CD8-positive, alpha-beta memory T cell (primary cell): ENCODE measurements around the gene TMEM167B. TPM values are rescaled to one million over a fixed set of nuclear protein-coding genes. Genes with fewer than 3 reads are reported as not detected.

Experiments used
- polyA plus RNA-seq: library from polyadenylated mRNA; unstranded; fragments of 300-500 nt; fragmentation: Illumina TruSeq; gene quantifications from one replicate; pipeline ENCODE4 v1.2.3, GENCODE V29; 2021
- total RNA-seq, 2 experiments: library from RNA; stranded (reverse); gene quantifications; one replicate each; pipeline ENCODE4 v1.2.3, GENCODE V29; 2021

TMEM167B gene
- total and polyA plus RNA-seq, 3 experiments from 2014 or later, result 30.3 to 38.2 (median 36.6) TPM

Other genes with a start within 250 kb of the TMEM167B start
- gene AKNAD1, start 233.7 kb upstream of the TMEM167B start, total RNA-seq, result not detected
- not detected for gene AKNAD1, start 233.7 kb upstream of the TMEM167B start, polyA plus RNA-seq
- 1 to 10 TPM; 6.0 to 7.5 TPM for gene GPSM2, start 213.8 kb upstream of the TMEM167B start, total RNA-seq
- gene GPSM2, start 213.8 kb upstream of the TMEM167B start, polyA plus RNA-seq, result 2.0 TPM
- 10 to 100 TPM; 15.8 to 20.2 TPM for gene CLCC1, start 127.3 kb upstream of the TMEM167B start, total RNA-seq
- gene CLCC1, start 127.3 kb upstream of the TMEM167B start, polyA plus RNA-seq, result 9.5 TPM
- 10 to 100 TPM; 14.4 to 15.1 TPM for gene WDR47, start 48.7 kb upstream of the TMEM167B start, total RNA-seq
- gene WDR47, start 48.7 kb upstream of the TMEM167B start, polyA plus RNA-seq, result 6.2 TPM
- gene TAF13, start 14.8 kb upstream of the TMEM167B start, total RNA-seq, result 10 to 100 TPM; 37.5 to 40.9 TPM
- 2.3 TPM for gene TAF13, start 14.8 kb upstream of the TMEM167B start, polyA plus RNA-seq
- 10 to 100 TPM; 11.3 to 13.9 TPM for gene ELAPOR1, start 23.4 kb downstream of the TMEM167B start, total RNA-seq
- gene ELAPOR1, start 23.4 kb downstream of the TMEM167B start, polyA plus RNA-seq, result 15.7 TPM
- 100 to 1,000 TPM; 189 to 195 TPM for gene SARS1, start 123.2 kb downstream of the TMEM167B start, total RNA-seq
- gene SARS1, start 123.2 kb downstream of the TMEM167B start, polyA plus RNA-seq, result 157 TPM
- gene CELSR2, start 158.8 kb downstream of the TMEM167B start, total RNA-seq, result 1 to 10 TPM; 2.7 to 2.8 TPM
- 0.77 TPM for gene CELSR2, start 158.8 kb downstream of the TMEM167B start, polyA plus RNA-seq
- 1 to 10 TPM; 5.4 to 5.8 TPM for gene PSRC1, start 192.4 kb downstream of the TMEM167B start, total RNA-seq
- 0.59 TPM for gene PSRC1, start 192.4 kb downstream of the TMEM167B start, polyA plus RNA-seq
- gene MYBPHL, start 216.2 kb downstream of the TMEM167B start, total RNA-seq, result not detected
- not detected for gene MYBPHL, start 216.2 kb downstream of the TMEM167B start, polyA plus RNA-seq